ENCODE measurements around the gene NDUFB7.
"Not testable (repeated sequence)": the region's sequence is repeated elsewhere in the genome, so short reads cannot be mapped to it uniquely, and the experiment has no call there.

NDUFB7 gene

GRCh38 chr19:14571695-14572490 lies at the start of gene NDUFB7:
NDUFB7 (minus strand) TSS chr19:14572066; CDS start chr19:14572000, 66 bp downstream.
- peak; percentile 11 for FAIRE-seq

- FAIRE-seq = no peak
These were observed 47.5 kb upstream of the NDUFB7 start for GRCh38 chr19:14619404-14619803.

- FAIRE-seq = no peak
These were observed 44.5 kb upstream of the NDUFB7 start for GRCh38 chr19:14616407-14616806.

- FAIRE-seq = no peak
These were observed 43.8 kb upstream of the NDUFB7 start for GRCh38 chr19:14615623-14616022.

GRCh38 chr19:14614099-14614412 lies 42.2 kb upstream of the NDUFB7 start:
- no peak for FAIRE-seq

- not testable (repeated sequence) for FAIRE-seq
These were observed 41.7 kb upstream of the NDUFB7 start for GRCh38 chr19:14613399-14614098.

GRCh38 chr19:14612657-14613056 lies 40.8 kb upstream of the NDUFB7 start:
- no peak for FAIRE-seq

- not testable (repeated sequence) for FAIRE-seq
These were observed 40.4 kb upstream of the NDUFB7 start for GRCh38 chr19:14612242-14612641.

GRCh38 chr19:14611051-14611450 lies 39.2 kb upstream of the NDUFB7 start:
- FAIRE-seq = no peak

GRCh38 chr19:14606627-14607026 lies 34.8 kb upstream of the NDUFB7 start:
- no peak for FAIRE-seq

- no peak for FAIRE-seq
These were observed 32.1 kb upstream of the NDUFB7 start for GRCh38 chr19:14603990-14604387.

- no peak for FAIRE-seq
These were observed 27.8 kb upstream of the NDUFB7 start for GRCh38 chr19:14599548-14600147.

- FAIRE-seq = no peak
These were observed 23.7 kb upstream of the NDUFB7 start for GRCh38 chr19:14595558-14595957.

- not testable (repeated sequence) for FAIRE-seq
These were observed 17.6 kb upstream of the NDUFB7 start for GRCh38 chr19:14589433-14589832.

GRCh38 chr19:14585187-14585586 lies 13.3 kb upstream of the NDUFB7 start:
- not testable (repeated sequence) for FAIRE-seq

GRCh38 chr19:14584372-14584771 lies 12.5 kb upstream of the NDUFB7 start:
- not testable (repeated sequence) for FAIRE-seq

- FAIRE-seq = no peak
These were observed 11.1 kb upstream of the NDUFB7 start, which contains the start of gene CLEC17A for GRCh38 chr19:14582894-14583340. CLEC17A (plus strand) TSS chr19:14583084; CDS start chr19:14583161, 77 bp downstream.

- no peak for FAIRE-seq
These were observed 8.9 kb upstream of the NDUFB7 start for GRCh38 chr19:14580623-14581237.

GRCh38 chr19:14577885-14578427 lies 6.1 kb upstream of the NDUFB7 start:
- FAIRE-seq = no peak

GRCh38 chr19:14577264-14577663 lies 5.4 kb upstream of the NDUFB7 start:
- no peak for FAIRE-seq

GRCh38 chr19:14576363-14576762 lies 4.5 kb upstream of the NDUFB7 start:
- FAIRE-seq = no peak

GRCh38 chr19:14575428-14575980 lies 3.6 kb upstream of the NDUFB7 start:
- no peak for FAIRE-seq

Measured in A204.1 (cell line).